GM23338 (cell line): ENCODE measurements around the gene RAB29. TPM values are rescaled to one million over a fixed set of nuclear protein-coding genes. Genes with fewer than 3 reads are reported as not detected.

Source experiments
- ATAC-seq: fragments of 200-7000 bp; cut with Tn5 transposase; 3 replicates; pipeline ENCODE4 v1.9.1; 2020
- DNase-seq: peaks from one replicate; pipeline ENCODE4 v3.0.0-alpha.2; 2015; ENCODE audit warnings: low spot score
- H2AFZ ChIP-seq: fragments of 200-600 bp; sonication (generic); 2 replicates; pipeline ENCODE4 v1.8.0; 2016; ENCODE audit warnings: antibody characterized with exemption, mild to moderate bottlenecking, moderate library complexity
- H3F3A ChIP-seq: fragments of 200-600 bp; sonication (generic); replicated peaks from 2 replicates; pipeline ENCODE4 v1.8.0; 2017; ENCODE audit warnings: antibody characterized with exemption, mixed run types, low read depth
- H3K27ac ChIP-seq: fragments of 200-600 bp; sonication (generic); 2 replicates; pipeline ENCODE4 v1.6.1; 2016; ENCODE audit warnings: low read depth
- H3K27me3 ChIP-seq: fragments of 200-600 bp; sonication (generic); 2 replicates; pipeline ENCODE4 v1.8.0; 2016; ENCODE audit warnings: mild to moderate bottlenecking, mixed run types, moderate library complexity; ENCODE audit not compliant: insufficient read depth
- H3K36me3 ChIP-seq: fragments of 200-600 bp; sonication (generic); 2 replicates; pipeline ENCODE4 v1.8.0; 2016; ENCODE audit warnings: mild to moderate bottlenecking; ENCODE audit not compliant: insufficient read depth
- H3K4me1 ChIP-seq: fragments of 200-600 bp; sonication (generic); 2 replicates; pipeline ENCODE4 v1.8.0; 2016; ENCODE audit warnings: mild to moderate bottlenecking, moderate library complexity; ENCODE audit not compliant: insufficient read depth
- H3K4me2 ChIP-seq: fragments of 200-600 bp; sonication (generic); 2 replicates; pipeline ENCODE4 v1.7.1; 2017; ENCODE audit warnings: mixed run types
- H3K4me3 ChIP-seq: fragments of 200-600 bp; sonication (generic); 2 replicates; pipeline ENCODE4 v1.6.1; 2016; ENCODE audit warnings: mixed run types
- H3K79me2 ChIP-seq: fragments of 200-600 bp; sonication (generic); replicated peaks from 2 replicates; pipeline ENCODE4 v1.8.0; 2017; ENCODE audit warnings: mild to moderate bottlenecking; ENCODE audit not compliant: insufficient read depth
- H3K9me2 ChIP-seq: fragments of 200-600 bp; sonication (generic); 2 replicates; pipeline ENCODE4 v1.8.0; 2017; ENCODE audit not compliant: insufficient read depth
- H4K20me1 ChIP-seq: fragments of 200-600 bp; sonication (generic); replicated peaks from 2 replicates; pipeline ENCODE4 v1.8.0; 2017; ENCODE audit warnings: mild to moderate bottlenecking; ENCODE audit not compliant: insufficient read depth
- H3K27ac Mint-ChIP-seq: 2 replicates; pipeline ENCODE4 v1.8.0; 2020; ENCODE audit warnings: inconsistent platforms, mild to moderate bottlenecking, moderate library complexity, mixed read lengths
- H3K27me3 Mint-ChIP-seq: 3 replicates; pipeline ENCODE4 v1.8.0; 2022; ENCODE audit warnings: low read depth, mild to moderate bottlenecking, moderate library complexity, mixed read lengths, inconsistent platforms; ENCODE audit not compliant: insufficient read depth, poor library complexity
- H3K36me3 Mint-ChIP-seq: 3 replicates; pipeline ENCODE4 v1.8.0; 2021; ENCODE audit warnings: low read depth, mild to moderate bottlenecking, inconsistent platforms, moderate library complexity, mixed read lengths
- H3K4me1 Mint-ChIP-seq: 3 replicates; pipeline ENCODE4 v1.8.0; 2020; ENCODE audit warnings: mild to moderate bottlenecking, inconsistent platforms, mixed read lengths
- H3K4me3 Mint-ChIP-seq: 3 replicates; pipeline ENCODE4 v1.8.0; 2021; ENCODE audit warnings: moderate library complexity, mild to moderate bottlenecking, inconsistent platforms, mixed read lengths
- H3K9me3 Mint-ChIP-seq: 3 replicates; pipeline ENCODE4 v1.8.0; 2020; ENCODE audit warnings: moderate library complexity, mild to moderate bottlenecking, inconsistent platforms, mixed read lengths
- CREB1 ChIP-seq: fragments of 250-450 bp; sonication (Bioruptor Pico); IDR thresholded peaks from 2 replicates; pipeline ENCODE4 v1.5.0; 2020; ENCODE audit warnings: low read depth, mild to moderate bottlenecking, moderate library complexity
- CTCF ChIP-seq, 2 experiments: fragments of 200-600 bp in 1 of 2; sonication (generic) in 1 of 2; conservative IDR thresholded peaks; 2 replicates each; pipeline versions ENCODE4 v1.5.1 to v1.6.1; 2016 to 2017; ENCODE audit warnings: antibody characterized with exemption in 2 of 2, low read depth in 2 of 2, mild to moderate bottlenecking in 2 of 2, moderate library complexity in 1 of 2
- ETS1 ChIP-seq: IDR thresholded peaks from 2 replicates; pipeline ENCODE4 v1.6.1; 2016; ENCODE audit warnings: antibody characterized with exemption
- EZH2 ChIP-seq: fragments of 200-600 bp; sonication (generic); IDR thresholded peaks from one replicate; pipeline ENCODE4 v1.8.0; 2017; ENCODE audit warnings: antibody characterized with exemption, mild to moderate bottlenecking, low read depth; ENCODE audit not compliant: unreplicated experiment
- EZH2phosphoT487 ChIP-seq: fragments of 200-600 bp; sonication (generic); IDR thresholded peaks from one replicate; pipeline ENCODE4 v1.8.1; 2018; ENCODE audit warnings: antibody characterized with exemption; ENCODE audit not compliant: unreplicated experiment
- JUNB ChIP-seq: IDR thresholded peaks from one replicate; pipeline ENCODE4 v1.6.1; 2016; ENCODE audit warnings: antibody characterized with exemption; ENCODE audit not compliant: unreplicated experiment
- NANOG ChIP-seq: IDR thresholded peaks from 2 replicates; pipeline ENCODE4 v1.6.1; 2016; ENCODE audit warnings: antibody characterized with exemption, borderline replicate concordance
- POLR2AphosphoS5 ChIP-seq: IDR thresholded peaks from 2 replicates; pipeline ENCODE4 v1.6.1; 2016; ENCODE audit warnings: antibody characterized with exemption, low read depth
- ZNF114 ChIP-seq: fragments of 250-450 bp; sonication (Bioruptor Pico); IDR thresholded peaks from 2 replicates; pipeline ENCODE4 v1.5.0; 2020; ENCODE audit warnings: mild to moderate bottlenecking, moderate library complexity
- ZNF331 ChIP-seq: fragments of 250-450 bp; sonication (Bioruptor Pico); IDR thresholded peaks from 2 replicates; pipeline ENCODE4 v1.5.0; 2020; ENCODE audit warnings: low read depth, mild to moderate bottlenecking, moderate library complexity
- ZNF462 ChIP-seq: fragments of 250-450 bp; sonication (Bioruptor Pico); IDR thresholded peaks from 2 replicates; pipeline ENCODE4 v1.5.0; 2020; ENCODE audit warnings: mild to moderate bottlenecking, moderate library complexity
- polyA plus RNA-seq: library from polyadenylated mRNA; unstranded; fragments of >200 nt; fragmentation: Nextera tagmentation; extraction: Ambion mirVana; gene quantifications from 2 replicates; pipeline ENCODE4 v1.2.1, GENCODE V29; 2016
- total RNA-seq: library from RNA; depleted of rRNA; stranded (reverse); fragments of >200 nt; shearing (Covaris generic); gene quantifications from 2 replicates; pipeline ENCODE4 v1.2.3, GENCODE V29; 2014

The RAB29 gene
- total and polyA plus RNA-seq, 2 experiments from 2014 or later = 7.1 to 9.1 TPM

- Mint-ChIP-seq H3K9me3 (no peaks in the 10 kb centered on the region), H3K27ac (no peak overlapping the region), H3K36me3 (no peaks in the 10 kb centered on the region), H3K27me3 (peaks cover 3% of the 10 kb centered on the region), H3K4me1 (no peaks in the 10 kb centered on the region; the same call in 2 of the 3 replicates), H3K4me3 (no peak overlapping the region)
- Histone ChIP-seq H3K4me3 (no peak overlapping the region), H3K27me3 (no peaks in the 10 kb centered on the region), H3K4me2 (no peak overlapping the region), H3K79me2 (no peaks in the 10 kb centered on the region), H3K36me3 (no peaks in the 10 kb centered on the region), H3K9me2 (no peaks in the 10 kb centered on the region), H3F3A (no peaks in the 10 kb centered on the region), H4K20me1 (no peaks in the 10 kb centered on the region), H3K4me1 (no peaks in the 10 kb centered on the region), H2AFZ (no peak overlapping the region), H3K27ac (no peak overlapping the region)
- TF ChIP-seq EZH2phosphoT487 = no peak
- TF ChIP-seq ETS1 = no peak
- DNase-seq = no peak
- no peak for ATAC-seq
Observed at GRCh38 chr1:205756552-205756951, 18.7 kb downstream of the RAB29 start.

DNA sequence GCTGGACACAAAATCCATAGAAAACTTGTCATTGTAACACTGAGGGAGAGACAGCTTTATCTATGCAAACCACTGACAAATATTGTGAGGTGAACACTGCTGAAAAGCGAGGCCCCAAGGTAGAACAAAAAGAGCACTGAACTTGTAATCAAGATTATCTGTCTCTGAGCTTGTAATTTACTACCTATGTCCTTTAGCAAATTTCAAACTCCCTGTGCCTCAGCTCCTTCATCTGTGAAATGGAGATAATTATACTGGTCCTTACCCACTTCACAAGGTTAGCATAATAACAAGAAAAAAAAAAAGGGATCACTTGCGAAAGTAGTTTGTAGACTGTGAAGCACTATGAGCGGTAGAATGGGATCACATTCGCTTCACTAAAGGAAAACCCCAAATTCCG lies 20.4 kb downstream of the RAB29 start:
- no peak overlapping the region for H3K4me3 Mint-ChIP-seq
- no peak overlapping the region for H3K27ac Mint-ChIP-seq
- Histone ChIP-seq H3K4me3 (no peak overlapping the region), H3K27ac (no peak overlapping the region), H3F3A (no peaks in the 10 kb centered on the region), H3K4me2 (no peak overlapping the region), H3K79me2 (no peaks in the 10 kb centered on the region), H3K27me3 (no peaks in the 10 kb centered on the region), H3K36me3 (no peaks in the 10 kb centered on the region), H3K4me1 (no peaks in the 10 kb centered on the region), H4K20me1 (no peaks in the 10 kb centered on the region), H3K9me2 (no peaks in the 10 kb centered on the region), H2AFZ (no peak overlapping the region)
- peaks cover 8% of the 10 kb centered on the region for H3K27me3 Mint-ChIP-seq
- peaks cover 6% of the 10 kb centered on the region; the same call in 1 of the 3 replicates for H3K4me1 Mint-ChIP-seq
- DNase-seq (no peak), ATAC-seq (no peak)
- H3K36me3 Mint-ChIP-seq = peaks cover 3% of the 10 kb centered on the region; the same call in 1 of the 3 replicates
- no peaks in the 10 kb centered on the region for H3K9me3 Mint-ChIP-seq
- TF ChIP-seq ZNF331 (CRISPR knock-in tag) (no peak), EZH2phosphoT487 (no peak), NANOG (no peak), POLR2AphosphoS5 (no peak), CTCF (conservative IDR thresholded peaks at IDR 0.05; ENCODE audit: low read depth in 2 of 2) (no peak), EZH2 (no peak), ZNF114 (CRISPR knock-in tag) (no peak), JUNB (no peak), CREB1 (CRISPR knock-in tag) (no peak), ZNF462 (CRISPR knock-in tag) (no peak), ETS1 (no peak)
